HEK293 (cell line): ENCODE results near the gene MGAT4A.

Experiments used
- KLF16 ChIP-seq: fragments of 450-650 bp; formaldehyde crosslinking; IDR thresholded peaks from 2 replicates; pipeline ENCODE4 v1.5.1; 2017; ENCODE audit warnings: missing biosample characterization, missing genetic modification characterization
- YY1 ChIP-seq: fragments of 450-650 bp; formaldehyde crosslinking; IDR thresholded peaks from 2 replicates; pipeline ENCODE4 v1.5.1; 2018; ENCODE audit warnings: missing biosample characterization, missing genetic modification characterization
- ZBTB7A ChIP-seq: fragments of 450-650 bp; formaldehyde crosslinking; IDR thresholded peaks from 2 replicates; pipeline ENCODE4 v1.5.1; 2016; ENCODE audit warnings: low read depth, missing biosample characterization, missing genetic modification characterization
- ZNF24 ChIP-seq: fragments of 450-650 bp; formaldehyde crosslinking; IDR thresholded peaks from 2 replicates; pipeline ENCODE4 v1.5.1; 2016; ENCODE audit warnings: missing biosample characterization, missing genetic modification characterization
- ZNF501 ChIP-seq: fragments of 450-650 bp; formaldehyde crosslinking; IDR thresholded peaks from 2 replicates; pipeline ENCODE4 v1.5.1; 2016; ENCODE audit warnings: missing biosample characterization, missing genetic modification characterization
- ZNF544 ChIP-seq: fragments of 450-650 bp; formaldehyde crosslinking; IDR thresholded peaks from 2 replicates; pipeline ENCODE4 v1.5.0; 2017; ENCODE audit warnings: missing biosample characterization, missing genetic modification characterization
- ZNF677 ChIP-seq: fragments of 450-650 bp; IDR thresholded peaks from 2 replicates; pipeline ENCODE4 v1.5.0; 2018; ENCODE audit warnings: missing biosample characterization, mild to moderate bottlenecking, missing genetic modification characterization, moderate library complexity
- TF ChIP-seq, protein P1 (sequence below): fragments of 450-650 bp; formaldehyde crosslinking; IDR thresholded peaks from 2 replicates; pipeline ENCODE4 v1.5.1; 2016; ENCODE audit warnings: missing biosample characterization, missing genetic modification characterization
- TF ChIP-seq, protein P2 (sequence below): fragments of 450-650 bp; formaldehyde crosslinking; conservative IDR thresholded peaks from 2 replicates; pipeline ENCODE4 v1.5.1; 2016; ENCODE audit warnings: low read depth, missing biosample characterization, missing genetic modification characterization
- TF ChIP-seq, protein P3 (sequence below): sonication (generic); formaldehyde crosslinking; IDR thresholded peaks from 2 replicates; pipeline ENCODE4 v1.8.1; 2022; ENCODE audit warnings: mild to moderate bottlenecking, moderate library complexity, missing genetic modification reagents

DNA sequence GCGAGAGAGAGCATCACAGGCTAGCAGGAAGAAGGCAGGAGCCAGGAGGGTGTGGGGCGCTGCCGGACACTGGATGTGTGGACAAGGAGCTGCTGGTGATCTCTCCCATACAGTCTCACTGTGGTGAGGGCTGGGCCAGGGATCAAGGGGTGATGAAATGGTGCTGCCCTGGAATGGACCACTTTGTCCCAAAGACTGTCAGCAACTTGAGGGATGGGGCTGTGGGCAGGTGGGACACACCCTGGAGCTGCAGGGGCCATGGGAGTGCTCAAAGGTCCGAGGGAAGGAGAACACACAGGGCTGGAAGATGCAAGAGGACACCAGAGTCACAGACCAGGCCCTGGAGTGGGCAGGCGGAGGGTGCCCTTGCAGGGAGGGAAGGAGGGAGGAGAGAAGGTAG is 160.6 kb downstream of the MGAT4A start:
- TF ChIP-seq, protein P1, sequence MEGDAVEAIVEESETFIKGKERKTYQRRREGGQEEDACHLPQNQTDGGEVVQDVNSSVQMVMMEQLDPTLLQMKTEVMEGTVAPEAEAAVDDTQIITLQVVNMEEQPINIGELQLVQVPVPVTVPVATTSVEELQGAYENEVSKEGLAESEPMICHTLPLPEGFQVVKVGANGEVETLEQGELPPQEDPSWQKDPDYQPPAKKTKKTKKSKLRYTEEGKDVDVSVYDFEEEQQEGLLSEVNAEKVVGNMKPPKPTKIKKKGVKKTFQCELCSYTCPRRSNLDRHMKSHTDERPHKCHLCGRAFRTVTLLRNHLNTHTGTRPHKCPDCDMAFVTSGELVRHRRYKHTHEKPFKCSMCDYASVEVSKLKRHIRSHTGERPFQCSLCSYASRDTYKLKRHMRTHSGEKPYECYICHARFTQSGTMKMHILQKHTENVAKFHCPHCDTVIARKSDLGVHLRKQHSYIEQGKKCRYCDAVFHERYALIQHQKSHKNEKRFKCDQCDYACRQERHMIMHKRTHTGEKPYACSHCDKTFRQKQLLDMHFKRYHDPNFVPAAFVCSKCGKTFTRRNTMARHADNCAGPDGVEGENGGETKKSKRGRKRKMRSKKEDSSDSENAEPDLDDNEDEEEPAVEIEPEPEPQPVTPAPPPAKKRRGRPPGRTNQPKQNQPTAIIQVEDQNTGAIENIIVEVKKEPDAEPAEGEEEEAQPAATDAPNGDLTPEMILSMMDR (tag by site-specific recombination): no peak
- TF ChIP-seq YY1 (tag by site-specific recombination): no peak
- no peak for TF ChIP-seq ZBTB7A (tag by site-specific recombination)
- no peak for TF ChIP-seq ZNF544
- no peak for TF ChIP-seq ZNF24 (tag by site-specific recombination)
- no peak for TF ChIP-seq KLF16 (tag by site-specific recombination)
- TF ChIP-seq, protein P2, sequence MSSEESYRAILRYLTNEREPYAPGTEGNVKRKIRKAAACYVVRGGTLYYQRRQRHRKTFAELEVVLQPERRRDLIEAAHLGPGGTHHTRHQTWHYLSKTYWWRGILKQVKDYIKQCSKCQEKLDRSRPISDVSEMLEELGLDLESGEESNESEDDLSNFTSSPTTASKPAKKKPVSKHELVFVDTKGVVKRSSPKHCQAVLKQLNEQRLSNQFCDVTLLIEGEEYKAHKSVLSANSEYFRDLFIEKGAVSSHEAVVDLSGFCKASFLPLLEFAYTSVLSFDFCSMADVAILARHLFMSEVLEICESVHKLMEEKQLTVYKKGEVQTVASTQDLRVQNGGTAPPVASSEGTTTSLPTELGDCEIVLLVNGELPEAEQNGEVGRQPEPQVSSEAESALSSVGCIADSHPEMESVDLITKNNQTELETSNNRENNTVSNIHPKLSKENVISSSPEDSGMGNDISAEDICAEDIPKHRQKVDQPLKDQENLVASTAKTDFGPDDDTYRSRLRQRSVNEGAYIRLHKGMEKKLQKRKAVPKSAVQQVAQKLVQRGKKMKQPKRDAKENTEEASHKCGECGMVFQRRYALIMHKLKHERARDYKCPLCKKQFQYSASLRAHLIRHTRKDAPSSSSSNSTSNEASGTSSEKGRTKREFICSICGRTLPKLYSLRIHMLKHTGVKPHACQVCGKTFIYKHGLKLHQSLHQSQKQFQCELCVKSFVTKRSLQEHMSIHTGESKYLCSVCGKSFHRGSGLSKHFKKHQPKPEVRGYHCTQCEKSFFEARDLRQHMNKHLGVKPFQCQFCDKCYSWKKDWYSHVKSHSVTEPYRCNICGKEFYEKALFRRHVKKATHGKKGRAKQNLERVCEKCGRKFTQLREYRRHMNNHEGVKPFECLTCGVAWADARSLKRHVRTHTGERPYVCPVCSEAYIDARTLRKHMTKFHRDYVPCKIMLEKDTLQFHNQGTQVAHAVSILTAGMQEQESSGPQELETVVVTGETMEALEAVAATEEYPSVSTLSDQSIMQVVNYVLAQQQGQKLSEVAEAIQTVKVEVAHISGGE (tag by site-specific recombination): no peak
- no peak for TF ChIP-seq ZNF677 (tag by site-specific recombination)
- TF ChIP-seq, protein P3, sequence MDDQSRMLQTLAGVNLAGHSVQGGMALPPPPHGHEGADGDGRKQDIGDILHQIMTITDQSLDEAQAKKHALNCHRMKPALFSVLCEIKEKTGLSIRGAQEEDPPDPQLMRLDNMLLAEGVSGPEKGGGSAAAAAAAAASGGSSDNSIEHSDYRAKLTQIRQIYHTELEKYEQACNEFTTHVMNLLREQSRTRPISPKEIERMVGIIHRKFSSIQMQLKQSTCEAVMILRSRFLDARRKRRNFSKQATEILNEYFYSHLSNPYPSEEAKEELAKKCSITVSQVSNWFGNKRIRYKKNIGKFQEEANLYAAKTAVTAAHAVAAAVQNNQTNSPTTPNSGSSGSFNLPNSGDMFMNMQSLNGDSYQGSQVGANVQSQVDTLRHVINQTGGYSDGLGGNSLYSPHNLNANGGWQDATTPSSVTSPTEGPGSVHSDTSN (CRISPR knock-in tag): no peak
- no peak for TF ChIP-seq ZNF501 (tag by site-specific recombination)
